Measurements from ENCODE around the gene C2.
A peak's percentile ranks its signal among the peaks of the same experiment; 100 is the strongest.
"Not testable (repeated sequence)": the region's sequence is repeated elsewhere in the genome, so short reads cannot be mapped to it uniquely, and the experiment has no call there.

The C2 gene

DNA sequence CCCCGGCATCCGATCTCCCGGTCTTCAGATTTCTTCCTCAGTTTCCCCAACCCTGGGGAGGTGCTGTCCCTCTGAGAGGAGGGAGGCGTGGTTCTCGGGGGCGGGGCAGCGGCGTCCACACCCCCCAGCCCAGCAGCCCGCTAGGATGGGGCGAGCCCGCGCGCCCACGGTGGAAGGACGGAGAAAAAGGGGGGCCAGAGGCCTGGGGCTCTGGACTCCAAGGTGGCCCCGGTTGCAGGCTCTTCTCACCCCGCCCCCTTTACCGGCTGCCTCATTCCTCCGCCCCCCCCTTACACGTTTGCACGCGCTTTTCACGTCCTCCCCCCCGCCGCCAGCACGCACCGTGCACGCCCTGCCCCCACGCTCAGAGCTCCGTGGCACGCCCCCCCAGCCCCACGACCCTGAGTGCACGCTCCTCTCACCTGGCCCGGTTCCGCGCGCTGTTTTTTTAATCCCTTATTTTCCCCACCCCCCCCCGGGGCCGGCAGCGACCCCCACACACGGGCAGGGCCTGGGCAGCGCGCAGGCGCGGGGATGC is 26.0 kb upstream of the C2 start:
- H3K9me3 Mint-ChIP-seq = no peaks in the 10 kb centered on the region
- peaks cover 18% of the 10 kb centered on the region for H3K36me3 Mint-ChIP-seq (ENCODE audit: insufficient read depth)
- peak overlapping the region; percentile 2 for H3K27ac Mint-ChIP-seq (ENCODE audit: low read depth)
- H3K4me3 Mint-ChIP-seq = peak overlapping the region; percentile 85
- peak; percentile 22 for ATAC-seq (replicated peaks; ENCODE audit: extremely low read depth, poor library complexity, severe bottlenecking)
- peak; percentile 37 to 38 for DNase-seq (ENCODE audit: low spot score in 2 of 2)
- H3K4me1 Mint-ChIP-seq = peaks cover 37% of the 10 kb centered on the region
- H3K27me3 Mint-ChIP-seq = peaks cover 5% of the 10 kb centered on the region

DNA sequence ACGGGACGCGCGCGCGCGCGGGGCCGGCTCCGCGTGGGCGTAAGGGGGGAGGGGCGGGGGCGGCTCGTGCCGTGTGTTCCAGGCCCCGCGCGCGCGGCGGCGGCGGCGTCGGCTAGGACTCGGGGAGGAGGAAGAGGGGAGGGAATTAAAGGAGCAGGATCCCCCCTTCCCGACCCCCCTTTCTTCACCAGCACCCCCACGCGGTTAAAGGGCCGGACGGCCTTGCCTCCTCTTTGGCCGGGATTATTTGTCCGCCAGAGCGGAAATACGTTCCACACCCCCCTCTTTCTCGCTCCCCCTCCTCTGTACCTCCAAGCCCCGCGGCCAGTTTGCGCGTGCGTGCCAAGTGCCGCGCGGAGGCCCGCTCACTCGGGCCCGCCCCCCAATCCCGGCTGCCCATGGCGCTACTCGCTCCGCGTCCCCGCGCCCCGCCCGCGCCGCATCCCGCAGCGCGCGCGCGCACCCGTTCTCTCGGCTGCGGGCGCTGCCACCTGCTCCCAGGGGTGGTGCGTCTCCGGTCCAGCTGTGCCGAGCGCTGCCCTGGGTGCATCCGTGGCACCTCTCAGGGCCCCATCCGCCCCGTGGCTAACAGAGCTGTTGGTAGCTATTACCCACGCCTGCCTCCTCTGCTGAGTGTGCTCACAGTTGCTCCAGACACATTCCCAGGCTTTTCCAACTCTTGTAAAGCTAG is 25.4 kb upstream of the C2 start, which contains the start of gene ZBTB12:
ZBTB12 (minus strand) TSS at position 134 of the 691 bp plus-strand sequence. CDS start 781 bp downstream, outside the sequence.
- Mint-ChIP-seq H3K9me3 (no peaks in the 10 kb centered on the region), H3K4me1 (peaks cover 34% of the 10 kb centered on the region), H3K36me3 (ENCODE audit: insufficient read depth) (peaks cover 16% of the 10 kb centered on the region), H3K4me3 (peak within 1 kb of the TSS; percentile 85), H3K27me3 (peaks cover 8% of the 10 kb centered on the region), H3K27ac (ENCODE audit: low read depth) (peak within 1 kb of the TSS; percentile 2)
- DNase-seq (ENCODE audit: low spot score in 2 of 2) (peak; percentile 68 to 77), ATAC-seq (replicated peaks; ENCODE audit: extremely low read depth, poor library complexity, severe bottlenecking) (peak; percentile 53)

DNA sequence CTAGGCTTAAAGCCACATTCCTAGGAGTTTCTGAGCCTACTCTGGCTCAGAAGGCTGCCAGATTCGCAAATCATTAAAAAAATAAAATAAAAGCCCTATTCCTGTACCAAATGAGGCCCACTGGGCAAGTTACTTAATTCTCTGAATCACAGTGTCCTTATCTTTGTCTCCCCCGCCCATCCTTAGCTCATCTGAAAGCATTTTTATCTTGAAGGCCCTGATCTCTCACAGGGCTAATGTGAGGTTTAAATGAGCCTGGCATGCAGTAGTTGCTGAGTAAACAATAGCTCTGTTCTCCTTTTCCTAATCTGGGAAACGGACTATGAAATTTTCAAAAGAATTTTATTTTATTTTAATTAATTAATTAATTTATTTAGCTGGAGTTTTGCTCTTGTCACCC is 23.6 kb upstream of the C2 start:
- no peak overlapping the region for H3K4me3 Mint-ChIP-seq
- ATAC-seq (replicated peaks; ENCODE audit: extremely low read depth, poor library complexity, severe bottlenecking) = no peak

DNA sequence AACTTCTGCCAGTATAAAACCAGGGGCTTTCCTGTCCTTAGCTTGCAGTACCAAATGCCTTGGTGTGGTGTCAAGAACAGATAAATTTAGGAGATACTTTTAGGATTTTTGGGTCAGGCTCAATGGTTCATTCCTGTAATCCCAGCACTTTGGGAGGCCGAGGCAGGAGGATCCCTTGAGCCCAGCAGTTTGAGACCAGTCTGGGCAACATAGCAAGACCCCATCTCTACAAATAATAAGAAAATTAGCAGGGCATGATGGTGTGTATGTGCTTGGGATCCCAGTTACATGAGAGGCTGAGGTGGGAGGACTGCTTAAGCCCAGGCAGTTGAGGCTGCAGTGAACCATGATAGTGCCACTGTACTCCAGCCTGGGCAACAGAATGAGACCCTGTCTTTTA is 22.5 kb upstream of the C2 start:
- Mint-ChIP-seq H3K4me1 (peaks cover 13% of the 10 kb centered on the region), H3K36me3 (ENCODE audit: insufficient read depth) (peaks cover 11% of the 10 kb centered on the region), H3K4me3 (no peak overlapping the region), H3K27ac (ENCODE audit: low read depth) (no peak overlapping the region), H3K9me3 (no peaks in the 10 kb centered on the region), H3K27me3 (peaks cover 8% of the 10 kb centered on the region)
- ATAC-seq (replicated peaks; ENCODE audit: extremely low read depth, poor library complexity, severe bottlenecking) = no peak
- DNase-seq (ENCODE audit: low spot score in 2 of 2) = no peak

More for the DNA sequence above, 23.6 kb upstream of the C2 start:
- Mint-ChIP-seq H3K27ac (ENCODE audit: low read depth) (no peak overlapping the region), H3K36me3 (ENCODE audit: insufficient read depth) (peaks cover 9% of the 10 kb centered on the region), H3K4me1 (peaks cover 22% of the 10 kb centered on the region), H3K9me3 (no peaks in the 10 kb centered on the region), H3K27me3 (peaks cover 8% of the 10 kb centered on the region)
- DNase-seq (ENCODE audit: low spot score in 2 of 2) = no peak

DNA sequence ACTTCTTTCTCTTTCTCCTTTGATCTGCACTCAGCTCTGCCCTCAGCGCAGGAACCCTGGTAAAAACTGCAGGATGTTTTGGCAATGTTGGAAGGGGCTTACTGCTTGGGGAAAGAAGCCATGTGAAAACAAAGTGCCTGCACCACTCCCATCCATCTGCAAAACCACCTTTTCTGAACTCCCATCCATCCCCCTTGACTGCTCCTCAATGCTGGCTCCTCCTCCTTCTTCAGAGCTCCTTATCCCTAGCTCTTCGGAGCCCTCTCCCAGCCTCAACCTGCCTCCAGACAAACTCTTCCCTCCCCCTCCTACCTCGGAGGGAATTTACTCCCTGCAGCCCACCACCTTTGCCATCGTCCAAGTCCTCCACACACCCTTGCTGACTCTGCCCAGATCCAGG is 21.4 kb upstream of the C2 start:
- H3K9me3 Mint-ChIP-seq = no peaks in the 10 kb centered on the region
- DNase-seq (ENCODE audit: low spot score in 2 of 2) (no peak), ATAC-seq (replicated peaks; ENCODE audit: extremely low read depth, poor library complexity, severe bottlenecking) (no peak)
- peaks cover 13% of the 10 kb centered on the region for H3K4me1 Mint-ChIP-seq
- peaks cover 8% of the 10 kb centered on the region for H3K27me3 Mint-ChIP-seq
- peaks cover 8% of the 10 kb centered on the region for H3K36me3 Mint-ChIP-seq (ENCODE audit: insufficient read depth)
- no peak overlapping the region for H3K4me3 Mint-ChIP-seq
- H3K27ac Mint-ChIP-seq (ENCODE audit: low read depth) = no peak overlapping the region

DNA sequence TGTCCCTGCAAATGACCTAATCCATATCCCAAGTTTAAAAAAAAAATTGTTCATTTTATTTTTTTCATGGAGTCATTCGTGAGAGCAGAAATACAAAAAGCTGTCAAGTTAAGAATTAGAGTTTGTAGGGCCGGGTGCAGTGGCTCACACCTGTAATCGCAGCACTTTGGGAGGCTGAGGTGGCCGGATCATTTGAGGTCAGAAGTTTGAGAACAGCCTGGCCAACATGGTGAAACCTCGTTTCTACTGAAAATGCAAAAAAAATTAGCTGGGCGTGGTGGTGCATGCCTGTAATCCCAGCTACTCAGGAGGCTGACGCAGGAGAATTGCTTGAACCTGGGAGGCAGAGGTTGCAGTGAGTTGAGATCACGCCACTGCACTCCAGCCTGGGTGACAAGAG is 20.8 kb upstream of the C2 start:
- peaks cover 13% of the 10 kb centered on the region for H3K4me1 Mint-ChIP-seq
- not testable (repeated sequence) for H3K9me3 Mint-ChIP-seq; H3K36me3 Mint-ChIP-seq (ENCODE audit: insufficient read depth); ATAC-seq (replicated peaks; ENCODE audit: extremely low read depth, poor library complexity, severe bottlenecking); DNase-seq (ENCODE audit: low spot score in 2 of 2); H3K4me3 Mint-ChIP-seq; H3K27ac Mint-ChIP-seq (ENCODE audit: low read depth); H3K27me3 Mint-ChIP-seq

DNA sequence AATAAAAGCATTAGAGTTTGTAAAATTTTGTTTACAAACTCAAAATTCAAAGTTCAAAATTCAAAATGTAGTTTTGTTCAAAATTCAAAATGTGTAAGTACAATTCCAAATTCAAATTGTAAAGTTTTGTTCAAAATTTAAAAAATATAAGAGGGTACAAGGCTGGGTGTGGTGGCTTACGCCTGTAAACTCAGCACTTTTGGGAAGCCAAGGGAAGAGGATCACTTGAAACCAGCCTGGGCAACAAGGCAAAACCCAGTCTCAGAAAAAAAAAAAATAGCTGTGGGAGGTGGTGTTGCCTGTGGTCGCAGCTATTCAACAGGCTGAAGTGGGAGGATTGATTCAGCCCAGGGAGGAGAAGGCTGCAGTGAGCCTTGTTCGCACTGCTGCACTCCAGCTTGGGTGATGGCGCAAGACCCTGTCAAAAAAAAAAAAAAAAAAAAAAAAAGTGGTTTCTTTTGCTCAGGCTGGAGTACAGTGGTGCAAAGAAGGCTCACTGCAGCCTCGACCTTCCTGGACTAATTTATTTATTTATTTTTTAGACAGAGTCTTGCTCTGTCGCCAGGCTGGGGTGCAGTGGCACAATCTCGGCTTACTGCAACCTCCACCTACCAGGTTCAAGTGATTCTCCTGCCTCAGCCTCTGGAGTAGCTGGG is 20.2 kb upstream of the C2 start:
- Mint-ChIP-seq H3K4me1 (peaks cover 10% of the 10 kb centered on the region), H3K27ac (ENCODE audit: low read depth) (no peak overlapping the region), H3K4me3 (no peak overlapping the region), H3K36me3 (ENCODE audit: insufficient read depth) (peaks cover 7% of the 10 kb centered on the region), H3K27me3 (peaks cover 13% of the 10 kb centered on the region), H3K9me3 (no peaks in the 10 kb centered on the region)
- DNase-seq (ENCODE audit: low spot score in 2 of 2) (no peak), ATAC-seq (replicated peaks; ENCODE audit: extremely low read depth, poor library complexity, severe bottlenecking) (no peak)

DNA sequence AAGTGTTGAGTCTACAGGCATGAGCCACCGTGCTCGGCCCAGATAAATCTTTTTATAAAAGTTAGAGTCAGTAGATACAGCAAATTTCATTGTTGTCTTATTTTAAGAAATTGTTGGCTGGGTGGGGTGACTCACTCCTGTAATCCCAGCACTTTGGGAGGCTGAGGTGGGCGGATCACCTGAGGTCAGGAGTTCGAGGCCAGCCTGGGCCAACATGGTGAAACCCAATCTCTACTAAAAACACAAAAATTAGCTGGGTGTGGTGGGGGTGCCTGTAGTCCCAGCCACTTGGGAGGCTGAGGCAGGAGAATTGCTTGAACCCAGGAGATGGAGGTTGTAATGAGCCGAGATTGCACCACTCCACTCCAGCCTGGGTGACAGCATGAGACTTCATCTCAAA is 19.3 kb upstream of the C2 start:
- H3K4me3 Mint-ChIP-seq; H3K27ac Mint-ChIP-seq (ENCODE audit: low read depth); ATAC-seq (replicated peaks; ENCODE audit: extremely low read depth, poor library complexity, severe bottlenecking); DNase-seq (ENCODE audit: low spot score in 2 of 2); H3K36me3 Mint-ChIP-seq (ENCODE audit: insufficient read depth); H3K9me3 Mint-ChIP-seq; H3K4me1 Mint-ChIP-seq: not testable (repeated sequence)
- peaks cover 18% of the 10 kb centered on the region for H3K27me3 Mint-ChIP-seq

DNA sequence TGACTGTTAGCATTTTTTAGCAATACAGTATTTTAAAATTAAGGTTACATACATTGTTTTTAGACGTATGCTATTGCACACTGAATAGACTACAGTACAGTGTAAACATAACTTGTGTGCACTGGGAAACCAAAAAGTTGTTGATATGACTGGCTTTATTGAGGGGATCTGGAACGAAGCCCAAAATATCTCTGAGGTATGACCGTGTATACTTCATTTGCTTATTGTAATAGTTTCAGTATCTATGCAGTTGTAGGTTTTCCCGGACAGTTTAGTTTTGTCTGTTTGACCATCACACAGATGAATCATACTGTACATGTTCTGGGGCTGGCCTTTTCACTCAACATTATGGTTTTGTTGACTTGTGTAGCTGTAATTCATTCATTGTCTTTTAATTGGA is 18.7 kb upstream of the C2 start:
- no peak overlapping the region for H3K27ac Mint-ChIP-seq (ENCODE audit: low read depth)
- H3K4me3 Mint-ChIP-seq = no peak overlapping the region
- no peak for DNase-seq (ENCODE audit: low spot score in 2 of 2)
- H3K27me3 Mint-ChIP-seq = peaks cover 18% of the 10 kb centered on the region
- ATAC-seq (replicated peaks; ENCODE audit: extremely low read depth, poor library complexity, severe bottlenecking) = no peak
- no peaks in the 10 kb centered on the region for H3K4me1 Mint-ChIP-seq
- peaks cover 2% of the 10 kb centered on the region for H3K36me3 Mint-ChIP-seq (ENCODE audit: insufficient read depth)
- no peaks in the 10 kb centered on the region for H3K9me3 Mint-ChIP-seq

DNA sequence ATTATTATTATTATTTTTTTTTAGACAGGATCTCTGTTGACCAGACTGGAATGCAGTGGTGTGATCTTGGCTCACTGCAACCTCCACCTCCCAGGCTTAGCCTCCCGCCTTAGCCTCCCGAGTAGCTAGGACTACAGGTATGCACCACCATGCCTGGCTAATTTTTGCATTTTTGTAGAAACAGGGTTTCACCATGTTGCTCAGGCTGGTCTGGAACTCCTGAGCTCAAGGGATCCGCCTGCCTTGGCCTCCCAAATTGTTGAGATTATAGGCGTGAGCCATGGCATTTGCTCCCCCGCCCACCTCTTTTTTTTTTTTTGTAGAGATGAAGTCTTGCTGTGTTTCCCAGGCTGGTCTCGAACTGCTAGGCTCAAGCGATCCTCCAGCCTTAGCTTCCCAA is 18.2 kb upstream of the C2 start:
- not testable (repeated sequence) for H3K4me1 Mint-ChIP-seq; ATAC-seq (replicated peaks; ENCODE audit: extremely low read depth, poor library complexity, severe bottlenecking); H3K27ac Mint-ChIP-seq (ENCODE audit: low read depth); DNase-seq (ENCODE audit: low spot score in 2 of 2); H3K36me3 Mint-ChIP-seq (ENCODE audit: insufficient read depth); H3K4me3 Mint-ChIP-seq; H3K9me3 Mint-ChIP-seq
- peaks cover 18% of the 10 kb centered on the region for H3K27me3 Mint-ChIP-seq

DNA sequence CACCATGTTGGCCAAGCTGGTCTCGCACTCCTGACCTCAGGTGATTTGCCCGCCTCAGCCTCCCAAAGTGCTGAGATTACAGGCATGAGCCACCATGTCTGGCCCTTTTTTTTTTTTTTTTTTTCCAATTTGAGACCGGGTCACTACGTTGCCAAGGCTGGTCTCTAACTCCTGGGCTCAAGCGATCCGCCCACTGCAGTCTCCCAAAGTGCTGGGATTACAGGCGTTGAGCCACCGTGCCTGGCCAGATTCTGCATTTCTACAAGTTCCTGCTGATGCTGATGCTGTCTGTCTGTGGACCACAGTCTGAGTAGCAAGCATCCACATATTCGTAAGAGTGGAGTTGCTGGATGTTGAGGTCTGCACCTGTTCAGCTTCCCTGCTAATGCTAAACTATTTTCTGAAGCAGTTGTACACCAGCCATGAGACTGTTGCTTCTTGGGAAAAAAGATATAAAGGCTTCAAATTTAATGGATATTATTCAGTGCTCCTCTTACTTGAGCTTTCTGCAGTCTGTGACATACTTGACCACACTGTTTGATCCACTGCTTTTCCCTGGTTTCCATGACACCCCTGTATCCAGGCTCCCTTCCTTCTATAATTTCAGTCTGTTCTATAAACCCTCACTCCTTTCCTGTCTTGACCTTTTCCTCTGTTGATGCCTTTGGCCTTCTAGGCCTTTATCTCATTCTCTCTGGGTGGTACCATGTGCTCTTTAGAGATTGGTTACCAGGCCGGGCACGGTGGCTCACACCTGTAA is 15.5 kb upstream of the C2 start:
- DNase-seq (ENCODE audit: low spot score in 2 of 2) (no peak), ATAC-seq (replicated peaks; ENCODE audit: extremely low read depth, poor library complexity, severe bottlenecking) (no peak)
- H3K27me3 Mint-ChIP-seq = peaks cover 27% of the 10 kb centered on the region
- H3K4me1 Mint-ChIP-seq = no peaks in the 10 kb centered on the region
- H3K4me3 Mint-ChIP-seq = no peak overlapping the region
- peaks cover 2% of the 10 kb centered on the region for H3K36me3 Mint-ChIP-seq (ENCODE audit: insufficient read depth)
- no peaks in the 10 kb centered on the region for H3K9me3 Mint-ChIP-seq
- no peak overlapping the region for H3K27ac Mint-ChIP-seq (ENCODE audit: low read depth)

DNA sequence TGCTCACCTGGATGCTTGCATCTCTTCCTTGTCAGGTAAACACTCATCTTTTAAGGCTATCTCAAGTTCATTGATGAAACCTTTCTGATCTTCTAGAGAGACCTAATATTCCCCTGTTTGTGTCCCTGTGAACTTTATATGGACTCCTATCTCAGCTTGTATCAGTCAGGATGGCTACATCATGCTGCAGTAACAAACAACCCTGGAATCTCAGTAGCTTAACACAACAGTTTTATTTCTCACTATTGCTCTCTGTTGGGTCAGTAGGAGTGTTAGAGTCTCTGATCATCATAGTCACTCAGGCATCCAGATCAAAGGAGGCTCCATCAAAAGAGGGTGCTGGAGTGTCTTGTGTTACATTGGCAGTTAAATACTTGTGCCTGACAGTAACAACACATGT is 12.2 kb upstream of the C2 start:
- DNase-seq (ENCODE audit: low spot score in 2 of 2) = no peak
- no peak for ATAC-seq (replicated peaks; ENCODE audit: extremely low read depth, poor library complexity, severe bottlenecking)
- Mint-ChIP-seq H3K27me3 (peaks cover 27% of the 10 kb centered on the region), H3K4me1 (no peaks in the 10 kb centered on the region), H3K4me3 (no peak overlapping the region), H3K9me3 (no peaks in the 10 kb centered on the region), H3K36me3 (ENCODE audit: insufficient read depth) (no peaks in the 10 kb centered on the region), H3K27ac (ENCODE audit: low read depth) (no peak overlapping the region)

Measured in central memory CD8-positive, alpha-beta T cell (primary cell).